Heart left ventricle (tissue), 16 donors: ENCODE measurements around the gene ALMS1. TPM values are rescaled to one million over a fixed set of nuclear protein-coding genes. Genes with fewer than 3 reads are reported as not detected.
"Not testable (repeated sequence)": the region's sequence is repeated elsewhere in the genome, so short reads cannot be mapped to it uniquely, and the experiment has no call there.

Experiments
- ATAC-seq, 4 donors: fragments of 200-7000 bp; cut with Tn5 transposase; one replicate each; pipeline ENCODE4 v1.9.1; 2020 to 2022; ENCODE audit warnings: moderate library complexity in 4 of 4, mild to moderate bottlenecking in 3 of 4, moderate number of reproducible peaks in 1 of 4
- DNase-seq, 5 donors: peaks; one replicate each; pipeline ENCODE4 v3.0.0-alpha.2; 2020
- H3K27ac ChIP-seq, 12 donors: fragments of 200-600 bp; sonication (generic) in 4 of 12; one replicate each; pipeline versions ENCODE4 v1.5.0 to v1.8.0; 2016 to 2022; ENCODE audit warnings: mild to moderate bottlenecking in 2 of 12
- H3K27me3 ChIP-seq, 9 donors: fragments of 200-600 bp; sonication (generic) in 2 of 9; one replicate each; pipeline versions ENCODE4 v1.5.1 to v1.8.0; 2016 to 2022; ENCODE audit warnings: mild to moderate bottlenecking in 3 of 9
- H3K36me3 ChIP-seq, 9 donors: fragments of 200-600 bp; sonication (generic) in 2 of 9; one replicate each; pipeline versions ENCODE4 v1.5.0 to v1.8.0; 2018 to 2022; ENCODE audit warnings: mild to moderate bottlenecking in 2 of 9
- H3K4me1 ChIP-seq, 12 donors: fragments of 200-600 bp; sonication (generic) in 4 of 12; one replicate each; pipeline versions ENCODE4 v1.5.0 to v1.8.0; 2016 to 2022; ENCODE audit warnings: mild to moderate bottlenecking in 3 of 12
- H3K4me3 ChIP-seq, 12 donors: fragments of 200-600 bp; sonication (generic) in 4 of 12; one replicate each; pipeline versions ENCODE4 v1.5.0 to v1.8.0; 2017 to 2022; ENCODE audit warnings: mild to moderate bottlenecking in 9 of 12, moderate library complexity in 4 of 12
- H3K9me3 ChIP-seq, 12 donors: fragments of 200-600 bp; sonication (generic) in 4 of 12; one replicate each; pipeline versions ENCODE4 v1.5.0 to v1.8.0; 2016 to 2022; ENCODE audit warnings: mild to moderate bottlenecking in 1 of 12
- CTCF ChIP-seq, 12 donors: fragments of 200-600 bp; sonication (generic) in 4 of 12; IDR thresholded peaks; one replicate each; pipeline versions ENCODE4 v1.5.0 to v1.8.0; 2018 to 2022; ENCODE audit warnings: antibody characterized with exemption in 12 of 12, mild to moderate bottlenecking in 5 of 12
- POLR2A ChIP-seq, 2 donors: fragments of 450-650 bp; IDR thresholded peaks; one replicate each; pipeline ENCODE4 v1.6.1; 2017; ENCODE audit warnings: antibody characterized with exemption in 2 of 2, mild to moderate bottlenecking in 2 of 2, moderate library complexity in 2 of 2
- WGBS, 4 donors: extraction: QIAGEN DNeasy Blood & Tissue Kit in 2 of 4; methylation state at CpG; one replicate each; pipeline versions ENCODE4 v1.1.5 to v1.1.7; 2013 to 2018; 5-methylcytosine and 5-hydroxymethylcytosine counted together
- intact Hi-C, 10 donors: fragments of 100-400 bp; cut with DNase I; formaldehyde crosslinking; loops; one replicate each; pipeline versions ENCODE4 v1.11.1 to v1.14.2; 2022
- polyA plus RNA-seq, 2 donors: library from polyadenylated mRNA; stranded (reverse); fragments of 200-250 nt; gene quantifications; one replicate each; pipeline ENCODE4 v1.2.3, GENCODE V29; 2013
- total RNA-seq, 9 donors: library from RNA; depleted of rRNA in 2 of 9; stranded (reverse); fragments of >200 nt in 2 of 9; fragmentation: NEBNext Ultra II Directional in 3 of 9; extraction: Animal tissue kit (Norgen Biotek cat#: 25700) in 3 of 9; gene quantifications; one replicate each; pipeline versions ENCODE4 v1.1.0 to v1.2.4, GENCODE V29; 2016 to 2023
- donor health status: ischemic (EF 13 %, LVEDD 7.1; RV severe dilation, severe dysfunction).
- donor health status: healthy with polysubstance abuse.
- donor health status: DM: no; HTN: yes; CAD: no.
- donor health status: DM: no; HTN: no; CAD: no.
- donor health status: ischemic (EF 25% LVEDD 6.9; RV normal size, moderate dysfunction).
- donor health status: ischemic (EF 25% LVEDD 5.7; RV mildly dilated, moderate dysfunction).
- donor health status: healthy.
- donor health status: DM: yes; HTN: yes; CAD: no.
- donor health status: ischemic (EF 35%, LVEDD 5.7; RV mildly dilated, moderate dysfunction).
- donor health status: nonischemic (EF 11% LVEDD 7.7; RV severe dilation, severe dysfunction).
- donor health status: DM: yes; HTN: yes; CAD: no.
- donor health status: PGD.
- donor health status: ischemic (EF 29% LVEDD 5.4; RV normal size, mild dysfunction).
- donor health status: nonischemic (EF 23%, LVEDD 6.1; RV moderate dilation, normal function).

Gene ALMS1
- total and polyA plus RNA-seq, 11 donors: 2.5 to 21.4 (median 9.4) TPM

- no peak for TF ChIP-seq CTCF (IDR thresholded peaks at IDR 0.05)
- Histone ChIP-seq H3K4me3 (no peak overlapping the region), H3K9me3 (no peaks in the 10 kb centered on the region), H3K27me3 (no peaks in the 10 kb centered on the region), H3K36me3 (peaks cover 0 to 30% (median 25%) of the 10 kb centered on the region in 9 donors), H3K27ac (no peak overlapping the region), H3K4me1 (no peaks in the 10 kb centered on the region)
- intact Hi-C loops: no loop called here
- ATAC-seq (no peak), DNase-seq (no peak)
- WGBS, 4 donors: 95 to 99% (median 97%) methylated on average over 2 of the region's 2 CpGs
Measured at GRCh38 chr2:73494031-73494430, 108.4 kb downstream of the ALMS1 start.

GRCh38 chr2:73503992-73504570, 118.4 kb downstream of the ALMS1 start:
- no peak for DNase-seq
- Histone ChIP-seq H3K9me3 (peaks cover 0 to 32% (median 0%) of the 10 kb centered on the region in 12 donors), H3K4me1 (peaks cover 0 to 8% (median 0%) of the 10 kb centered on the region in 12 donors), H3K36me3 (no peaks in the 10 kb centered on the region), H3K27ac (no peak overlapping the region), H3K27me3 (no peaks in the 10 kb centered on the region), H3K4me3 (no peak overlapping the region)
- intact Hi-C loops: no loop called here
- no peak for TF ChIP-seq CTCF (IDR thresholded peaks at IDR 0.05)
- no peak for TF ChIP-seq POLR2A (IDR thresholded peaks at IDR 0.05)
- ATAC-seq: no peak
- 55 to 57% (median 56%) methylated on average over 2 of the region's 2 CpGs for WGBS, 4 donors

DNA sequence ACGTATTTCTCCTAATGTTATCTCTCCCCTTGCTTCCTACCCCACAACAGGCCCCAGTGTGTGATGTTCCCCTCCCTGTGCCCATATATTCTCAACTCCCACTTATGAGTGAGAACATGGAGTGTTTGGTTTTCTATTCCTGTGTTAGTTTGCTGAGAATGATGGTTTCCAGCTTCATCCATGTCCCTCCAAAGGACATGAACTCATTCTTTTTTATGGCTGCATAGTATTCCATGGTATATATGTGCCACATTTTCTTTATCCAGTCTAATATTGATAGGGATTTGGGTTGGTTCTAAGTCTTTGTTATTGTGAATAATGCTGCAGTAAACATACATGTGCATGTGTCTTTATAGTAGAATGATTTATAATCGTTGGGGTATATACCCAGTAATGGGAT, 119.2 kb downstream of the ALMS1 start:
- intact Hi-C loops, H3K4me1 ChIP-seq, H3K27me3 ChIP-seq, H3K27ac ChIP-seq, H3K36me3 ChIP-seq, DNase-seq, ATAC-seq, H3K4me3 ChIP-seq: not testable (repeated sequence)
- 93 to 97% (median 97%) methylated on average over 2 of the region's 2 CpGs for WGBS, 4 donors
- peaks cover 0 to 39% (median 0%) of the 10 kb centered on the region in 12 donors for H3K9me3 ChIP-seq

- H3K36me3 ChIP-seq, H3K4me1 ChIP-seq, H3K4me3 ChIP-seq, intact Hi-C loops, H3K27me3 ChIP-seq, ATAC-seq, H3K27ac ChIP-seq, DNase-seq: not testable (repeated sequence)
- WGBS, 4 donors: 80 to 95% (median 90%) methylated on average over 1 to 5 of the region's 5 CpGs
- peaks cover 0 to 48% (median 2%) of the 10 kb centered on the region in 12 donors for H3K9me3 ChIP-seq
Measured at GRCh38 chr2:73510470-73510869, 124.8 kb downstream of the ALMS1 start.

GRCh38 chr2:73516033-73516432, 130.4 kb downstream of the ALMS1 start:
- DNase-seq (no peak), ATAC-seq (no peak)
- Histone ChIP-seq H3K36me3 (peaks cover 0 to 23% (median 17%) of the 10 kb centered on the region in 9 donors), H3K4me3 (no peak overlapping the region), H3K27me3 (no peaks in the 10 kb centered on the region), H3K9me3 (peaks cover 0 to 13% (median 0%) of the 10 kb centered on the region in 12 donors), H3K4me1 (no peaks in the 10 kb centered on the region), H3K27ac (no peak overlapping the region)
- 96 to 99% (median 98%) methylated on average over 1 of the region's 1 CpG for WGBS, 4 donors
- intact Hi-C loops: no loop called here
- TF ChIP-seq CTCF (IDR thresholded peaks at IDR 0.05) (no peak), POLR2A (IDR thresholded peaks at IDR 0.05) (no peak)
